GM18907 (cell line): ENCODE data around the gene LHFPL3.

Source experiments
- ATAC-seq: cut with Tn5 transposase; IDR thresholded peaks from one replicate; pipeline ENCODE4 v1.9.1; 2021; ENCODE audit warnings: mild to moderate bottlenecking, moderate library complexity; ENCODE audit not compliant: unreplicated experiment

Gene LHFPL3

GRCh38 chr7:104791080-104791479 is 462.7 kb downstream of the LHFPL3 start:
- ATAC-seq = no peak

GRCh38 chr7:104793066-104793465 is 464.7 kb downstream of the LHFPL3 start:
- no peak for ATAC-seq

- ATAC-seq = no peak
Measured at GRCh38 chr7:104794154-104794553, 465.8 kb downstream of the LHFPL3 start.

- no peak for ATAC-seq
Measured at GRCh38 chr7:104794589-104794988, 466.2 kb downstream of the LHFPL3 start.

GRCh38 chr7:104795086-104795485 is 466.7 kb downstream of the LHFPL3 start:
- no peak for ATAC-seq

GRCh38 chr7:104795616-104796398 is 467.4 kb downstream of the LHFPL3 start:
- ATAC-seq = no peak

- ATAC-seq = no peak
Measured at GRCh38 chr7:104800307-104800706, 471.9 kb downstream of the LHFPL3 start.

- ATAC-seq = no peak
Measured at GRCh38 chr7:104801022-104801421, 472.6 kb downstream of the LHFPL3 start.

- no peak for ATAC-seq
Measured at GRCh38 chr7:104803931-104804330, 475.5 kb downstream of the LHFPL3 start.

- no peak for ATAC-seq
Measured at GRCh38 chr7:104804696-104805095, 476.3 kb downstream of the LHFPL3 start.

GRCh38 chr7:104805449-104806317 is 477.3 kb downstream of the LHFPL3 start:
- ATAC-seq = no peak

- ATAC-seq = no peak
Measured at GRCh38 chr7:104807671-104808070, 479.3 kb downstream of the LHFPL3 start.

GRCh38 chr7:104809906-104810305 is 481.5 kb downstream of the LHFPL3 start:
- no peak for ATAC-seq

GRCh38 chr7:104814126-104814525 is 485.7 kb downstream of the LHFPL3 start:
- ATAC-seq = no peak

- no peak for ATAC-seq
Measured at GRCh38 chr7:104814671-104815400, 486.4 kb downstream of the LHFPL3 start.

GRCh38 chr7:104816537-104816936 is 488.1 kb downstream of the LHFPL3 start:
- ATAC-seq = no peak

- no peak for ATAC-seq
Measured at GRCh38 chr7:104818961-104819880, 490.8 kb downstream of the LHFPL3 start.

- no peak for ATAC-seq
Measured at GRCh38 chr7:104820836-104821535, 492.6 kb downstream of the LHFPL3 start.

- ATAC-seq = no peak
Measured at GRCh38 chr7:104823177-104823576, 494.8 kb downstream of the LHFPL3 start.

GRCh38 chr7:104825099-104825498 is 496.7 kb downstream of the LHFPL3 start:
- no peak for ATAC-seq
